ENCODE data around the gene ANKZF1.

- TF ChIP-seq, protein P1, sequence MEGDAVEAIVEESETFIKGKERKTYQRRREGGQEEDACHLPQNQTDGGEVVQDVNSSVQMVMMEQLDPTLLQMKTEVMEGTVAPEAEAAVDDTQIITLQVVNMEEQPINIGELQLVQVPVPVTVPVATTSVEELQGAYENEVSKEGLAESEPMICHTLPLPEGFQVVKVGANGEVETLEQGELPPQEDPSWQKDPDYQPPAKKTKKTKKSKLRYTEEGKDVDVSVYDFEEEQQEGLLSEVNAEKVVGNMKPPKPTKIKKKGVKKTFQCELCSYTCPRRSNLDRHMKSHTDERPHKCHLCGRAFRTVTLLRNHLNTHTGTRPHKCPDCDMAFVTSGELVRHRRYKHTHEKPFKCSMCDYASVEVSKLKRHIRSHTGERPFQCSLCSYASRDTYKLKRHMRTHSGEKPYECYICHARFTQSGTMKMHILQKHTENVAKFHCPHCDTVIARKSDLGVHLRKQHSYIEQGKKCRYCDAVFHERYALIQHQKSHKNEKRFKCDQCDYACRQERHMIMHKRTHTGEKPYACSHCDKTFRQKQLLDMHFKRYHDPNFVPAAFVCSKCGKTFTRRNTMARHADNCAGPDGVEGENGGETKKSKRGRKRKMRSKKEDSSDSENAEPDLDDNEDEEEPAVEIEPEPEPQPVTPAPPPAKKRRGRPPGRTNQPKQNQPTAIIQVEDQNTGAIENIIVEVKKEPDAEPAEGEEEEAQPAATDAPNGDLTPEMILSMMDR (conservative IDR thresholded peaks at IDR 0.05; ENCODE audit: low read depth, low read length) = no peak
- TF ChIP-seq POLR2A (IDR thresholded peaks at IDR 0.05; ENCODE audit: low read depth, low read length) = no peak
- no peak for TF ChIP-seq RAD21 (IDR thresholded peaks at IDR 0.05; ENCODE audit: low read length)
Observed at GRCh38 chr2:219280651-219281050, 51.0 kb downstream of the ANKZF1 start.
